IPS-NIHi7 (cell line): Measurements from ENCODE around the gene CRTC2.
A peak's percentile ranks its signal among the peaks of the same experiment; 100 is the strongest.
"Not testable (repeated sequence)": the region's sequence is repeated elsewhere in the genome, so short reads cannot be mapped to it uniquely, and the experiment has no call there.

Source experiments
- DNase-seq: peaks from one replicate; pipeline ENCODE4 v3.0.0; 2012; ENCODE audit warnings: mixed read lengths; ENCODE audit errors: extremely low spot score

CRTC2 gene, protein sequence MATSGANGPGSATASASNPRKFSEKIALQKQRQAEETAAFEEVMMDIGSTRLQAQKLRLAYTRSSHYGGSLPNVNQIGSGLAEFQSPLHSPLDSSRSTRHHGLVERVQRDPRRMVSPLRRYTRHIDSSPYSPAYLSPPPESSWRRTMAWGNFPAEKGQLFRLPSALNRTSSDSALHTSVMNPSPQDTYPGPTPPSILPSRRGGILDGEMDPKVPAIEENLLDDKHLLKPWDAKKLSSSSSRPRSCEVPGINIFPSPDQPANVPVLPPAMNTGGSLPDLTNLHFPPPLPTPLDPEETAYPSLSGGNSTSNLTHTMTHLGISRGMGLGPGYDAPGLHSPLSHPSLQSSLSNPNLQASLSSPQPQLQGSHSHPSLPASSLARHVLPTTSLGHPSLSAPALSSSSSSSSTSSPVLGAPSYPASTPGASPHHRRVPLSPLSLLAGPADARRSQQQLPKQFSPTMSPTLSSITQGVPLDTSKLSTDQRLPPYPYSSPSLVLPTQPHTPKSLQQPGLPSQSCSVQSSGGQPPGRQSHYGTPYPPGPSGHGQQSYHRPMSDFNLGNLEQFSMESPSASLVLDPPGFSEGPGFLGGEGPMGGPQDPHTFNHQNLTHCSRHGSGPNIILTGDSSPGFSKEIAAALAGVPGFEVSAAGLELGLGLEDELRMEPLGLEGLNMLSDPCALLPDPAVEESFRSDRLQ

DNA sequence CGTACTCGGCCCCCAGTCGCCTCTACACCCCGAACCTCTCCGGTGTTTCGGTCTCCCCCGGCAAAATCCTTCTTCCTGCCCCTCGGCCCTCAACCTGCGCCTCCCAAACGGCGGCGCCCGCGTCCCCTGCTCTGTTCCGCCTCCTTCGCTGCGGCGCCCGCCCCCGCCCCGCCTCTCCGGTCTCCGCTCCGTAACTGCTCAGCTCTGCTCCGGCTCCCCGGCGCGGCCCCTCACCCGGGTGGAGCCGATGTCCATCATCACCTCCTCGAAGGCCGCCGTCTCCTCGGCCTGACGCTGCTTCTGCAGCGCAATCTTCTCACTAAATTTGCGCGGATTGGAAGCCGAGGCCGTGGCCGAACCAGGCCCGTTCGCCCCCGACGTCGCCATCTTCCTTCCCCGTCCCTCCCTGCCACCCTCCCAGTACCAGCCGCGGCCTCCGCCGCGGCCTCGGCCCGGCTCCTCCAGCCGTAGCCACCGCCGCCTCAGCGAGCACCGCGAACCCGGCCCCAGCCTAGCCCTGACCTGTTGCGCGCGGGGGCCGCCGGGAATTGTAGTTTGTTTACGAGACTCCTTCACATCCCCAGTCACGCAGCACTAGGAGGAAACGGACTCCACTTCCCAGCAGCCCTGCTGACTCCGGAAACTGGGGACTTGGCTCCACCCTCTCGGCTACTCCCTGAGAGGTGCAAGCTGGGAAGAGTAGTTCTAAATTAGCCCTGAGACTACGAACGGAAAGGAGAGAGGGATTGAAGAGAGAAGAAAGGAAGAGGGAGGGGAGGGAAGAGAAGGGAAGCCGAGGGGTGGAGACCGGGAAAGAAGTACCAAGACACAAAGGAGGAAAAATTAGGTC is at the start of gene CRTC2:
Gene CRTC2 (minus strand): TSS at position 502 of the 850 bp plus-strand sequence. CDS start 115 bp downstream, at position 387.
- DNase-seq: peak; percentile 96

DNA sequence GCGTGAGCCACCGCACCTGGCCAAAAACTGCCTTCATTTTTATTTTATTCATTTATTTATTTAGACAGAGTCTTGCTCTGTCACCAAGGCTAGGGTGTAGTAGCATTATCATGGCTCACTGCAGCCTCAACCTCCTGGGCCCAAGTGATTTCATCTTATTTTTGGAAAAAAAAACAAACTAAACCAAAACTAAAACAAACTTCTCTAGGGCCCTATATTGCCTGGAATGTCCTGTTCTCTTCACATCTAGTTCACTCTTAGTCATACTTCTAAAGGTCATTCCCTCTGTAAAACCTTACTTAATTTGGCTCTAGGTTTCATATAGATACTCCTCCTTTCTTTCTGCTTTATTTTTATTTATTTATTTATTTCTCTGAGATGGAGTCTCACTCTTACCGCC is 47.7 kb upstream of the CRTC2 start:
- DNase-seq: no peak

DNA sequence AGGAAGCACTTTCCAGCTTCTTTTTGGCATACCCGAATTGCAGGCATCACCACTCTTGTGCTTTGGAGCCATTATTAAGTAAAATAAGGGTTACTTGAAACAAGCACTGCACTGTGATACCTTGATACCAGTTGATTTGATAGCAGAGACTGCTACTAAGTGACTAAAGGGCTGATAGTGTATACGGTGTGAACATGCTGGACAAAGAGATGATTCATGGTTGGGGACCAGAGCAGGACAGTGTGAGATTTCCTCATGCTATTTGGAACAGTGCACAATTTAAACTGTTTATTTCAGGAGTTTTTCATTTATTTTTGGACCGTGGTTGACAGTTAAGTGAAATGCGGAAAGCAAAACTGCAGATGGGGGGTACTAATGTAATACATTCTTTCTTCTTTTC is 42.0 kb upstream of the CRTC2 start:
- no peak for DNase-seq

DNA sequence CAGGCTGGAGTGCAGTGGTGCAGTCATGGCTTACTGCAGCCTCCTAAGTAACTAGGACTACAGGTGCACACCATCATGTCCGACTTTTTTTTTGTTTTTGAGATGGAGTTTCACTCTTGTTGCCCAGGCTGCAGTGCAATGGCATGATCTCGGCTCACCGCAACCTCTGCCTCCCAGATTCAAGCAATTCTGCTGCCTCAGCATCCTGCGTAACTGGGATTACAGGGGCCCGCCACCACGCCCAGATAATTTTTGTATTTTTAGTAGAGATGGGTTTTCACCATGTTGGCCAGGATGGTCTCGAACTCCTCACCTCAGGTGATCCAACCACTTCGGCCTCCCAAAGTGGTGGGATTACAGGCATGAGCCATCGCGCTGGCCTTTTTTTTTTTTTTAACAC is 38.5 kb upstream of the CRTC2 start:
- DNase-seq: not testable (repeated sequence)

DNA sequence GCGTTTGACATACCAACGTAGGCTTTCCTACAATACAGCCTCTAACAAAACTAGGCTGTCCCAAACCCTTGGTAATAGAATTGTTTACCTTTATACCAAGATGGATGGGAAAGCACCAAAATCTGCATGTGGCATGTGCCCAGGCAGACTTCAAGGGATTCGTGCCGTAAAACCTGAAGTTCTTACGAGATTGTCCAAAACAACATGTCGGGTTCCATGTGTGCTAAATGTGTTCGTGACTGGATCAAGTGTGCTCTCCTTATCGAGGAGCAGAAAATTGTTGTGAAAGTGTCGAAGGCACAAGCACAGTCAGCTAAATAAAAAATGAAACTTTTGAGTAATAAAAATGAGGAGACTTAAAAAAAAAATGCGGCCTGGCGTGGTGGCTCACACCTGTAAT is 37.2 kb upstream of the CRTC2 start:
- DNase-seq: no peak

DNA sequence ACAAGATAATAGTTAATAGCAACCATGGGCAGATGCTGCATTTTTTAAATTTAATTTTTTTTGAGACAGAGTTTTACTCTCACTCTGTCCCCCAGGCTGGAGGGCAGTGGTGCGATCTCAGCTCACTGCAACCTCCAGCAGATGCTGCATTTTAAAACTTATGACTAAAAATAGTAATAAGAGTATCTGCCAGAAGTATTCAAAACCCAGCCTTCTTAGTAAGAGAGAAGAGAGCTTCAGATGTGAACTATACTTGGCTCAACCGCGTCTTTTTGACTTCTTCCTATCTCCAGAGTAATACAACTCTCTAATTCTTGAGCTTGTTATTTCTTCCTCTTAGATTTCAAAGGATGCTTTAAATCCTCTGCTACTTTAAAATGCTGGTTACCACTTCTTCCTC is 36.8 kb upstream of the CRTC2 start:
- DNase-seq: no peak

DNA sequence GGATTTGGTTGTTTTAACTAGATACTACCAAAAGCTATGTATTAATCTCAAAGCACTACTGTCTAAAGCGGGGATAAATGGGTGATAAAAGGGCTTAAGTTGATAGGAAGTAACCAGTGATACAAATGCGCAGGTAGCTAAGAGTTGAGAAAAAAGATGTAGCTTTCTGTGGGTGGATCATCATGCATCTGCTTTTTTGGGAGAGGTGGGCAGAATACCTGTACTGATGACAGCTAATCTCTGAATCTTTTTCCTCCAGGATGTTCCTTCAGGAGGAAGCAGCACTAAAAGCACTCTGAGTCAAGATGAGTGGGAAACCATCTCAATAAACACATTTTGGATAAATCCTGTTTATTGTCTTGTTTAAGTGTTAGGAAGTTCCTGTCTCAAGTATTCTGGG is 33.4 kb upstream of the CRTC2 start:
- DNase-seq: no peak

DNA sequence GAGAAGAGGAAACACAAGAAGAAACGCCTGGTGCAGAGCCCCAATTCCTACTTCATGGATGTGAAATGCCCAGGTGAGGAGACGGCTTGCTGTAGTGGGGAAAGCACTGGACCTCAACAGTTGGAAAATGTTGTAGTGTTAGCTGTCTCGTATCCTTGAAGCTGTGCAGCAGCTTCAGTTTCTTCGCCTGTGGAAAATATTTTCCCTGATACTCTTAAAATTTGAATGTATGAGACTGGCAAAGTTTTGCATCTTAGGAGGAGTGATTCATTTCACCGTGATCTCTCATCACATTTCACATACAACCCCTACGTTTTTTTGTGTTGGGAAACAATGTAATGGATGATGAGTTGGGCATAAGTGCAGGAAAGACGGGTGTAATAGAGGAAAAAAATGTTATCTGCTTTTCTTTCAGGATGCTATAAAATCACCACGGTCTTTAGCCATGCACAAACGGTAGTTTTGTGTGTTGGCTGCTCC is 32.8 kb upstream of the CRTC2 start:
- DNase-seq: no peak

DNA sequence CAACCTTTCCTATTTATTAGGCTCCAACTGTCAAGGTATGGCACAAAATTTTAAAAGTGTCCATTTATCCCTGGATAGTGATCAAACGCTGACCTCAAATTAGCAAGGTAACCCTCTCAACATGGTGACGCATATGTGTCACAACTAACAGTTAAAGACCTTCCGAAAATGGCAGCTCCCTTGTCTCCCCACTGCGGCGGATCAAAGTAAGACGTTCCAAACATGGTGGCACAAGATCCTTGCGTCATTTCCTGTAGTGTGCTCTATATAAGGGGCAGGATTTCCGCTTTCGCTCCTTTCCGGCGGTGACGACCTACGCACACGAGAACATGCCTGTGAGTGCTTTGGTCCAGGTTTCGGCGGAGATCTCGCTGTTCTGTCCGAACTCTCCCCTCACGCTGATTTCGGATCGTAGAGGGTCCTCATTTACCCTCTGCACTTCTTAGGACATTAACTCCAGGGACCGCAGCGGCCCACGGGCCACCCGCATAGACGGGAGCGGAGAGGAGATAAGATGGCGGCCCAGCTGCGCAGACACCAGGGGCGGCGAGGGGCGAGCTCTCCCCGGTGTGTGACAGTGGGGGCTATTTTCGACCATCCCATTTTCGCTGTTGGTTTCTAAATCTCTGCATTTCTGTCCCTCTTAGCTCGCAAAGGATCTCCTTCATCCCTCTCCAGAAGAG is 32.2 kb upstream of the CRTC2 start, which contains the start of gene RPS27:
Gene RPS27 (plus strand): TSS at position 295 of the 683 bp plus-strand sequence. CDS start 35 bp downstream, at position 330.
- peak; percentile 90 for DNase-seq

DNA sequence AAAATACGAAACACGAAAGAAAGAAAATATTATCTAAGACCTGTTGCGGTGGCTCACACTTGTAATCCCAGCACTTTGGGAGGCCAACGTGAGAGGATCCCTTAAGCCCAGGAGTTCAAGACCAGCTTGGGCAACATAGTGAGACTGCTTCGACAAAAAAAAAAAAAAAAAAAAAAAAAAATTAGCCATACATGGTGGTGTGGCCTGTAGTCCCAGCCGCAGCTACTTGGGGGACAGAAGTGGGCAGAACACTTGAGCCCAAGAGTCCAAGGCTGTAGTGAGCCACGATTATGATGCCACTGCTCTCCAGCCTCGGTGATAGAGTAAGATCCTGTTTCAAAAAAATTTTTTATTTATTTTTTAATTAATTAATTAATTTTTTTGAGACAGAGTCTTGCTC is 29.2 kb upstream of the CRTC2 start:
- DNase-seq: no peak

DNA sequence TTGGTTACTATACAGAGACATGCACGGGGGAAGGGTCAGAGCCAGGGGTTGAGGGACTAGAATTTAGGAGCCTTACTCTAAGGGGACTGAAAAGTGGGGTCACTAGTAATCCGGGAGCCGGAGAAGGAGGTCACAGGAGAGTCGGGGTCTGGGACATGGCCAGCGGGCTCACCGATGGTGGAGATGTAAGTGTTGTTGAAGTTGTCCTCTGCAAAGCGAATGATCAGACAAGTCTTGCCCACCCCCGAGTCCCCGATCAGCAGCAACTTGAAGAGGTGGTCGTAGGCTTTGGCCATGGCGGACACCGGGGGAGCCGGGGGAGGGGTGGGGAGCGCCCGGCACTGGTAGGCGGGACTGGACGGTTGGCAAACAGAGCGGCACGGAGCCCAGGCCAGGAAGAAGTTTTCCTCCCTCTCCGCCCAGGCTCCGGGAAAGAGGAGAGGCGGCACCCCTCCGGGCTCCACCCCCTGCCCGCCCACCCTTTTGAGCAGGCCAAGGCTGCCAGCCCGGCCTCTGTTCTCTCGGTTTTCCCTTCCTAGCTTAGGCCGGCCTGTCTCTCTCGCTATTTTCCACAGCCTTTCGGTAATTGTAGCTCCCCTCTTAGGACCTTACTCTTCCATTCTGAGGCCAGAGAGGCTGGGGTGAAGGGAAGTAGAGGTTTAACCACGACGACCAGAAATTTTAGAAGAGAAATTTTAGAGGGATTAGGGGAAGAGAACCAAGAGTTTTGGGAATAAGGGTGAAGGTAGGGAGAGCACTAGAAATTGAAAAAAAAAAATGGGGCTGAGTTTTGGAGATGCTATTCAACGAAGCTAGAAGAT is 27.7 kb upstream of the CRTC2 start, which contains the start of gene RAB13:
Gene RAB13 (minus strand): TSS at position 399 of the 821 bp plus-strand sequence. CDS start 103 bp downstream, at position 296.
- DNase-seq: peak; percentile 93

DNA sequence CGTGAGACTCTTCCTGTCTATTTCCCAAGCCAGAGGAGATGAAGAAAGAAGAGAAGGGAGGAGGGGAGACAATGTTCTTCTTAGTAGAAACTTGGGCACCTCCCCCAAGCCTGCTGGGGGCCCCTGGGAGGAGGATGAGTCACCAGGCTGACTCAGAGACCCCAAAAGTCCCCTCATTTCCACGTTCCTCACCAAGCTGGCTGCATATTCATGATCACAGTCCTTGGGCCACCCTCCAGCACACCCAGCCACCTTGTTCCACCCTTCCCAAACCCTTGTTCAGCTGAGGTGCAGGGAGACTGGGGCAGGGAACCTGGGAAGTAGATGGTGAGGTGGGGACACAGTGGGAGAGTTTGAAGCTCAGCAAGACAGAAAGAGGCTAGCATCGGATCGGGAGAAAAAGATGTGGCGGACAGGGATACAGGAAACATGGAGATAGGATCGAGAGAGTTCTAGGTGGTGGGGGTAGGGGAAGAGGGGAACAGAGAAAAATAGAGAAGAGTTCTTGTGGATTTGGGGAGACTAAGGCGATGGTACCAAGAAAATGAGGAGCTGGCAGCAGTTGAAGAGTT is 27.0 kb upstream of the CRTC2 start:
- DNase-seq: peak; percentile 56

DNA sequence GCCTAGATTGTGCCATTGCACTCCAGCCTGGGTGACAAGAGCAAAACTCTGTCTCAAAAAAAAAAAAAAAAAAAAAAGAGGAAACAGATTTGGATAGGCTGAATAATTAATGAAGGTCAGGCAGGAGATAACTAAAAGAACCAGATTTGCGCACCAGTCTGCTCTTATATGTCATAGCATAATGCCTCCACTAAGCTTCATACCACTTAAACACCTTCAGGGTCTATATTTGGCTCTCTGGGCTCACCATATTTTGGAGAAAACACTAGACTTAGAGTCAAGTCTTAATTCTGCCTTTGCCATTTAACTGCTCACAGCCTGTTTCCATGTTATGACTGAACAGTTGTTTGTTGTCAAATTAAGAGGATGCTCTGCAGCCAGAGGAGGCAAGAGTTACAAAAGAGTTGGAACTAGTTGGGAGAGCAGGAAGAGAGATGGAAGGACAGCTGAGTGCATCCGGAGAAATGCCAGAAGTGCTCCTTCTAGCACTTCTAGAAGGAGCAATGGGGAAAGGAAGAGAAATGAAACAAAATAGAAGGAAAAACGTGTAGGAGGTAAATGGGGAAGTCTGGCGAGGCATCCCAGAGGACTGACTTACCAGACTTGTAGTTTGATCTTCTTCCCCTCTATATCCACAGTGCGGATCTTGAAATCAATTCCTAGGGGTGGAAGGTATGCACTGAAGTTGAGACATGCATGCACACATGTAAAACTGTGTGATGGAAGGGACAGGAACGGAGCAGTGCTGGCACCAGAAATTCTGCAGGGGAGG is 25.9 kb upstream of the CRTC2 start:
- DNase-seq: no peak

DNA sequence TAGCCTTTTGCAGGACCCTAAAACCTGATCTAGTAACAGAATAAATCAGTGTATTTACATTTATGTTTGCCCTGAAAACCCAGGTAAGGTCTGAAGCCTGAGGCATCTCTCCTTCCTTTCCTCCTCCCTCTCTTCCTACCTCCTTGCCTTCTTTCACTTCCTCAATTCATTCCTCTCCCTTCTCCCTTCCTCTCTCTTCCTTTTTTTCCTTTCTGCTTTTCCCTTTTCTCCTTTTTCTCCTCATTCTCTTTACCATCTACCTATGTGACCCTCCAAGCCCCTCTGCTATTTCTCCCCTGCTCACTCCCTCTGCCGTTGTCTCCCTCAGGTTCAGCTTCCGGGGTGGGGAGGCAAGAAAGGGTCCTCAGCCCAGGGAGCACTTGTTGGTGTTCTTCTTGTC is 23.3 kb upstream of the CRTC2 start:
- DNase-seq: not testable (repeated sequence)

DNA sequence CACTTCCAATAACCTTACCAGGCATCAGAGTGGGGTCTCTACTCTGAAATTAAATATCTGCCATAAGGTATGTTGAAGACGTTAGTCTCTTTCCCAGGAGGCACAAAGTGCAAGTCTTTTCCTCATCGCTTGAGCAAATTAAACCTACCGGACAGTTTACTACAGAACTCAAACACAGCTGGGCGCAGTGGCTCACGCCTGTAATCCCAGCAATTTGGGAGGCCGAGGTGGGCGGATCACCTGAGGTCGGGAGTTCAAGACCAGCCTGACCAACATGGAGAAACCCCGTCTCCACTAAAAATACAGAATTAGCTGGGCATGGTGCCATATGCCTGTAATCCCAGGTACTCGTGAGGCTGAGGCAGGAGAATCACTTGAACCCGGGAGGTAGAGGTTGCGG is 20.7 kb upstream of the CRTC2 start:
- DNase-seq: not testable (repeated sequence)

DNA sequence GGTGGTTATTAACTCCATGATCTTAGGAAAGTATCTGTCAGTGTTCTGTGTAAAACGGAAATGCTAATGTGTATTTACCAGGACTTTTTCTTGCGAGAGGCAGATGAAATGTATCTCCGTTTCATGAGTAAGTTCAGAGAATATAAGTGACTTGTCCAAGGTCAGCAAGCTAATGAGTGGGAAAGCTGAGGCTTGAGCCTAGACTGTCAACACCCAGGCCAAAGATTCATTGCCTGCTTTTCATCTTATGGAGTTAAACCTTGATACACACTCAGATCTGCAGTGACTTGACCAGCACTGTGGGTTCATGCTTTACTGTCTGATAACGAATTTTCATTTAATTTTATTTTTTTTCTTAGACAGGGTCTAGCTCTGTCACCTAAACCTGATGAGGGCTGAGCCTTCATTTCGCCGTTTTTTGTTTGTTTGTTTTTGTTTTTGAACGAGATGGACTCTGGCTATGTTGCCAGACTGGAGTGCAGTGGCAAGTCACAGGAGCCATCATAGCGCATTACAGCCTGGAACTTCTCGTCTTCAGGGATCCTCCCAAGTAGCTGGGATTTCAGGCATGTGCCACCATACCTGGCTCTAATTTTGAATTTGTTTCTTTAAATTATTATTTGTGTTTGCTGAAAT is 20.0 kb upstream of the CRTC2 start:
- DNase-seq: no peak

DNA sequence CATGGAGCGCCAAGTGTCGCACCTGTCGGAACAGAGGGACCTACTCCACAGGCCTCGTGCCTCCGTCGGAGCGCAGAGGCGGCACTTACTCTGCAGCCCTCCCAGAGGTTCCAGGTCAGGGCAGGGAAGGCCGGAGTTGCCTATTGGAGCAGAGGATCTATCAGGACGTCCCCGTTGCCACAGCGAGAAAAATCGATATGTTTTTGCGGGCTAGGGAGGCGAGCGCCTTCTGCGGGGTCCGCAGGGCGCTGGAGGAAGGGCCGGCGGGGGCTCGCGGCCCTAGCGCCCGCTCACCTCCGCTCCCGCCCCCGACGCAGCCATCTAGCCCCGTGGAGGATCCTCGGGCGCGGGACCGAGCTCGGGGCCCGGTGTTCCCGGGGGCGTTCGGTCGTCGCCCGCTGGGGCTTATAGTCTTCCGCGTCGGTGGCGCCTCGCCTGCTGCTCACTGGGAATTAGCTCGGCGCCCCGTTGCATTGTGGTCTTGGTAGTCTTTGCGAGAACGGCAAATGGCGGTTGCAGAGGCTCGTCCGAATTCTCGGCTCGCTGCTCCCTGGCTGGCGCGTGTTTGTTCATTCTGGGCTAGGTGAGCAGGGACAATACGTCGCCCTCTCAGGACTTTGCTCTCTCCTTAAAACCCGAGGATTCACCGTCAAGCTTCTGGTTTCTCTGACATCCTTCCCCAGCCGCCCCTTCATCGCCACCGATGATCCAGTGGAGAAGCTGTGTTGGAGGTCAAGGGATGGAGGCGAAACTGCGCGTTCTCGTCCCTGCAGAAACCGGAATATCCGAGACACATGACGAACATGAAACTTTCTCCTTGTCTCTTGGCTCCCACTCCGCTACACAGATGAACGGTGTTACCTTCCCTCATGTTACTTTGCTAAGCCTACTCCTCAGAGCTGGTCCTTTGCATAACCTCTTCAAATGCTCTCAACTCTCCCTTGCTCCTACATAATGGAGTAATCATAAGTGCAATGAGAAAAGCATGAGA is 19.1 kb upstream of the CRTC2 start, which contains the start of gene JTB:
Gene JTB (minus strand): TSS at position 425 of the 991 bp plus-strand sequence. CDS start 422 bp downstream, at position 3.
- peak; percentile 82 for DNase-seq
